H1 (cell line): ENCODE data around the gene COL2A1. TPM values are rescaled to one million over a fixed set of nuclear protein-coding genes. Genes with fewer than 3 reads are reported as not detected.

Experiments used
- CTCF ChIA-PET: fragments of 300-600 bp; sonication (Branson Sonifier 250); formaldehyde crosslinking; loops from one replicate; lab custom pipeline; 2021; ENCODE audit not compliant: partially characterized antibody; lab: Charles Lee
- POLR2A ChIA-PET: fragments of 300-600 bp; sonication (Branson Sonifier 250); formaldehyde crosslinking; loops from one replicate; lab custom pipeline; 2021; ENCODE audit warnings: inconsistent platforms; ENCODE audit not compliant: partially characterized antibody; lab: Charles Lee
- DNase-seq, 2 experiments: peaks; one replicate each; pipeline versions ENCODE4 v3.0.0 to v3.0.0-alpha.2; 2010 to 2022; ENCODE audit warnings: low spot score in 2 of 2, low read depth in 1 of 2, mixed read lengths in 1 of 2
- FAIRE-seq: peaks from 2 replicates; lab custom pipeline; 2011; peaks lifted over from hg19 to GRCh38; lab: Jason Lieb, UNC
- H2AFZ ChIP-seq: 2 replicates; pipeline ENCODE4 v1.8.1; 2012; ENCODE audit warnings: low read length, inconsistent platforms
- H2AK5ac ChIP-seq: 2 replicates; pipeline ENCODE4 v1.6.1; 2013; ENCODE audit warnings: low read depth, low read length
- H2BK120ac ChIP-seq: replicated peaks from 2 replicates; pipeline ENCODE3; 2013; ENCODE audit warnings: low read depth, low read length, inconsistent platforms
- H2BK12ac ChIP-seq: 2 replicates; pipeline ENCODE4 v1.6.1; 2013; ENCODE audit warnings: low read depth, low read length
- H2BK15ac ChIP-seq: 2 replicates; pipeline ENCODE4 v1.6.1; 2013; ENCODE audit warnings: low read length
- H2BK20ac ChIP-seq: 2 replicates; pipeline ENCODE4 v1.6.1; 2013; ENCODE audit warnings: low read length
- H2BK5ac ChIP-seq: 2 replicates; pipeline ENCODE4 v1.6.1; 2013; ENCODE audit warnings: low read depth, low read length
- H3K14ac ChIP-seq: 2 replicates; pipeline ENCODE4 v1.6.1; 2013; ENCODE audit warnings: inconsistent platforms; ENCODE audit not compliant: insufficient read length
- H3K18ac ChIP-seq: 2 replicates; pipeline ENCODE4 v1.6.1; 2013; ENCODE audit warnings: low read length; ENCODE audit errors: extremely low read depth
- H3K23ac ChIP-seq: 2 replicates; pipeline ENCODE4 v1.6.1; 2013; ENCODE audit warnings: inconsistent platforms; ENCODE audit not compliant: insufficient read length
- H3K23me2 ChIP-seq: 2 replicates; pipeline ENCODE4 v1.6.1; 2013; ENCODE audit warnings: low read depth, low read length
- H3K27ac ChIP-seq: 2 replicates; pipeline ENCODE4 v1.6.1; 2011; ENCODE audit warnings: low read depth, low read length, inconsistent platforms
- H3K27me3 ChIP-seq, 4 experiments: replicated peaks in 1 of 4; 1 replicate in 1 of 4; 2 replicates in 3 of 4; pipeline versions ENCODE4 v1.6.1 to v1.8.1; 2011 to 2013; ENCODE audit warnings: low read length in 3 of 4, mild to moderate bottlenecking in 3 of 4, inconsistent platforms in 2 of 4, mixed read lengths in 2 of 4, moderate library complexity in 1 of 4; ENCODE audit not compliant: control insufficient read depth in 3 of 4, insufficient read depth in 3 of 4; ENCODE audit errors: extremely low read depth in 1 of 4
- H3K36me3 ChIP-seq, 4 experiments: 2 replicates each; pipeline versions ENCODE4 v1.6.1 to v1.8.1; 2011 to 2013; ENCODE audit warnings: mild to moderate bottlenecking in 4 of 4, low read length in 3 of 4, moderate library complexity in 2 of 4, control low read depth in 1 of 4, inconsistent platforms in 1 of 4; ENCODE audit not compliant: insufficient read depth in 4 of 4, control insufficient read depth in 2 of 4
- H3K4ac ChIP-seq: replicated peaks from 2 replicates; pipeline ENCODE3; 2013; ENCODE audit warnings: low read length, low read depth, mixed read lengths, inconsistent platforms; ENCODE audit not compliant: insufficient read length
- H3K4me1 ChIP-seq, 4 experiments: replicated peaks in 1 of 4; 1 replicate in 1 of 4; 2 replicates in 3 of 4; pipeline versions ENCODE4 v1.6.1 to v1.8.1; 2011 to 2013; ENCODE audit warnings: low read length in 3 of 4, inconsistent platforms in 2 of 4, mixed read lengths in 1 of 4; ENCODE audit not compliant: insufficient read depth in 4 of 4, control insufficient read depth in 3 of 4
- H3K4me2 ChIP-seq, 2 experiments: 2 replicates each; pipeline versions ENCODE4 v1.6.1 to v1.8.1; 2011 to 2013; ENCODE audit warnings: low read depth in 2 of 2, low read length in 2 of 2, control low read depth in 1 of 2, inconsistent platforms in 1 of 2, mild to moderate bottlenecking in 1 of 2; ENCODE audit not compliant: insufficient read depth in 1 of 2
- H3K4me3 ChIP-seq, 4 experiments: fragments of 200-600, 300-600 bp in 1 of 4; sonication (generic), shearing (Covaris generic), sonication (Bioruptor Twin) in 1 of 4; 2 replicates each; pipeline versions ENCODE4 v1.5.1 to v1.8.1; 2011 to 2016; ENCODE audit warnings: low read length in 4 of 4, low read depth in 3 of 4, control low read depth in 2 of 4, inconsistent platforms in 2 of 4, mild to moderate bottlenecking in 2 of 4, mixed read lengths in 1 of 4, moderate library complexity in 1 of 4; ENCODE audit not compliant: insufficient read depth in 2 of 4; ENCODE audit errors: extremely low read depth in 1 of 4
- H3K56ac ChIP-seq: replicated peaks from 2 replicates; pipeline ENCODE3; 2013; ENCODE audit warnings: low read depth, mild to moderate bottlenecking, mixed read lengths, low read length, inconsistent platforms; ENCODE audit not compliant: insufficient read length
- H3K79me1 ChIP-seq: 2 replicates; pipeline ENCODE4 v1.6.1; 2013; ENCODE audit warnings: low read depth, low read length, control low read depth
- H3K79me2 ChIP-seq, 2 experiments: 2 replicates each; pipeline versions ENCODE4 v1.6.1 to v1.8.1; 2012 to 2013; ENCODE audit warnings: low read length in 2 of 2, mild to moderate bottlenecking in 2 of 2, inconsistent platforms in 1 of 2; ENCODE audit not compliant: insufficient read depth in 2 of 2, control insufficient read depth in 1 of 2
- H3K9ac ChIP-seq, 4 experiments: replicated peaks in 1 of 4; 1 replicate in 1 of 4; 2 replicates in 3 of 4; pipeline versions ENCODE4 v1.6.1 to v1.8.1; 2011 to 2013; ENCODE audit warnings: low read depth in 3 of 4, low read length in 3 of 4, control low read depth in 2 of 4, mild to moderate bottlenecking in 2 of 4, moderate library complexity in 2 of 4, inconsistent platforms in 1 of 4; ENCODE audit errors: extremely low read depth in 1 of 4
- H3K9me3 ChIP-seq, 2 experiments: 2 replicates each; pipeline versions ENCODE4 v1.6.1 to v1.8.1; 2012 to 2013; ENCODE audit warnings: mild to moderate bottlenecking in 2 of 2, moderate library complexity in 2 of 2, control low read depth in 1 of 2, inconsistent platforms in 1 of 2, low read depth in 1 of 2, low read length in 1 of 2, mixed read lengths in 1 of 2; ENCODE audit not compliant: insufficient read depth in 2 of 2
- H4K20me1 ChIP-seq, 2 experiments: replicated peaks in 1 of 2; 2 replicates each; pipeline versions ENCODE3 to v1.8.1; 2011 to 2013; ENCODE audit warnings: inconsistent platforms in 2 of 2, low read length in 2 of 2, mild to moderate bottlenecking in 1 of 2; ENCODE audit not compliant: insufficient read depth in 2 of 2, control insufficient read depth in 1 of 2
- H4K5ac ChIP-seq: 2 replicates; pipeline ENCODE4 v1.6.1; 2013; ENCODE audit warnings: low read length, low read depth, mixed read lengths, inconsistent platforms; ENCODE audit not compliant: insufficient read length
- H4K8ac ChIP-seq: 2 replicates; pipeline ENCODE4 v1.8.0; 2013; ENCODE audit warnings: mild to moderate bottlenecking, moderate library complexity, low read length, inconsistent platforms; ENCODE audit not compliant: insufficient read depth; ENCODE audit errors: extremely low read depth
- H4K91ac ChIP-seq: replicated peaks from 2 replicates; pipeline ENCODE3; 2013; ENCODE audit warnings: low read length, mixed read lengths, inconsistent platforms; ENCODE audit not compliant: insufficient read length
- EP300 ChIP-seq, 2 experiments: IDR thresholded peaks; 1 replicate in 1 of 2; 2 replicates in 1 of 2; pipeline ENCODE4 v1.6.1; 2011 to 2012; ENCODE audit warnings: low read depth in 2 of 2, low read length in 2 of 2, mild to moderate bottlenecking in 2 of 2, borderline replicate concordance in 1 of 2, inconsistent platforms in 1 of 2, moderate library complexity in 1 of 2
- FOSL1 ChIP-seq: IDR thresholded peaks from 2 replicates; pipeline ENCODE4 v1.6.1; 2011; ENCODE audit warnings: mild to moderate bottlenecking, low read depth, low read length, moderate library complexity; ENCODE audit not compliant: insufficient read depth
- HDAC6 ChIP-seq: IDR thresholded peaks from one replicate; pipeline ENCODE4 v1.7.1; 2012; ENCODE audit warnings: low read depth, mild to moderate bottlenecking, inconsistent platforms, low read length, moderate library complexity
- JUN ChIP-seq: IDR thresholded peaks from 2 replicates; pipeline ENCODE4 v1.6.1; 2011; ENCODE audit warnings: low read depth, mild to moderate bottlenecking, improper control_type of control experiment, low read length
- NRF1 ChIP-seq: IDR thresholded peaks from 2 replicates; pipeline ENCODE4 v1.6.1; 2011; ENCODE audit warnings: mild to moderate bottlenecking, low read depth, low read length, improper control_type of control experiment
- RAD21 ChIP-seq, 2 experiments: IDR thresholded peaks in 1 of 2; conservative IDR thresholded peaks in 1 of 2; 2 replicates each; pipeline ENCODE4 v1.6.1; 2011; ENCODE audit warnings: low read depth in 2 of 2, low read length in 2 of 2, improper control_type of control experiment in 1 of 2, inconsistent platforms in 1 of 2, mild to moderate bottlenecking in 1 of 2, moderate library complexity in 1 of 2
- RNF2 ChIP-seq: fragments of 200-900, 300-1000 bp; sonication (generic); IDR thresholded peaks from 2 replicates; pipeline ENCODE4 v1.7.1; 2016; ENCODE audit warnings: borderline replicate concordance, low read depth, mild to moderate bottlenecking, antibody characterized with exemption, low read length; ENCODE audit not compliant: poor library complexity, severe bottlenecking; ENCODE audit errors: missing control alignments
- SIRT6 ChIP-seq: IDR thresholded peaks from one replicate; pipeline ENCODE4 v1.7.1; 2012; ENCODE audit warnings: low read length, inconsistent platforms
- SP1 ChIP-seq: IDR thresholded peaks from 2 replicates; pipeline ENCODE4 v1.6.1; 2011; ENCODE audit warnings: low read depth, low read length
- TCF12 ChIP-seq: IDR thresholded peaks from 2 replicates; pipeline ENCODE4 v1.6.1; 2011; ENCODE audit warnings: low read depth, mild to moderate bottlenecking, low read length
- WGBS, 2 experiments: shearing (Covaris generic) in 1 of 2; methylation state at CpG; one replicate each; pipeline versions ENCODE4 v1.1.6 to v1.1.7; 2013 to 2015; ENCODE audit warnings: low lambda C conversion rate in 2 of 2, mixed read lengths in 2 of 2, inconsistent platforms in 1 of 2, low coverage in 1 of 2, missing lambda C conversion rate in 1 of 2; ENCODE audit not compliant: insufficient replicate concordance in 2 of 2, insufficient coverage in 1 of 2, insufficient read length in 1 of 2; ENCODE audit errors: extremely low coverage in 1 of 2, missing lambda C conversion rate in 1 of 2; 5-methylcytosine and 5-hydroxymethylcytosine counted together
- polyA plus RNA-seq, 7 experiments: library from polyadenylated mRNA; depleted of rRNA in 3 of 7; stranded (reverse) in 5 of 7; unstranded in 2 of 7; fragments of >200 nt in 5 of 7; fragments of 200-250 nt in 2 of 7; gene quantifications; 1 replicate in 5 of 7; 2 replicates in 1 of 7; 4 replicates in 1 of 7; pipeline versions ENCODE4 v1.2.1 to v1.2.3, GENCODE V29; 2011 to 2013; ENCODE audit warnings: missing spikeins in 2 of 7, mixed read lengths in 2 of 7
- total RNA-seq: library from RNA; stranded (reverse); fragmentation: NEBNext Ultra II Directional; extraction: Animal tissue kit (Norgen Biotek cat#: 25700); gene quantifications from 2 replicates; pipeline ENCODE4 v1.2.1, GENCODE V29; 2021

COL2A1 gene
- total and polyA plus RNA-seq, 2 of the 8 experiments (the other 6 are each of a cell fraction or from before 2014, with no cell fraction given): 4.2 to 14.6 TPM

GRCh38 chr12:47991106-47992061 lies 12.9 kb downstream of the COL2A1 start:
- no peak for DNase-seq
- no peak overlapping the region for H2BK5ac ChIP-seq
- WGBS, 2 experiments: 84% methylated on average over 13 of the region's 13 CpGs; no CpG with 5 or more reads in 1 of the 2 experiments
- H3K79me1 ChIP-seq: no peaks in the 10 kb centered on the region
- no peak overlapping the region for H2BK15ac ChIP-seq
- H3K36me3 ChIP-seq: no peaks in the 10 kb centered on the region
- H3K27me3 ChIP-seq: peaks cover 0 to 29% (median 9%) of the 10 kb centered on the region in 4 experiments; a peak in 6 of 7 replicates
- no peak overlapping the region for H3K56ac ChIP-seq
- H3K79me2 ChIP-seq: no peaks in the 10 kb centered on the region
- no peak overlapping the region for H4K91ac ChIP-seq
- H4K8ac ChIP-seq: no peak overlapping the region
- CTCF ChIA-PET: interaction anchor here (0.7 to 2.6 kb wide), 11 partner anchors 8 to 172 kb away, joined by 3 to 9 read pairs (median 4); partner anchors contain the start of genes HDAC7 and TMEM106C
- H3K9ac ChIP-seq: no peak overlapping the region
- no peak overlapping the region for H2BK20ac ChIP-seq
- no peak overlapping the region for H3K23ac ChIP-seq
- H4K5ac ChIP-seq: no peak overlapping the region
- no peak overlapping the region for H3K4me3 ChIP-seq
- no peak overlapping the region for H3K4me2 ChIP-seq
- H2AK5ac ChIP-seq: no peak overlapping the region
- no peaks in the 10 kb centered on the region; the same call in 1 of the 2 replicates for H3K23me2 ChIP-seq
- H2BK12ac ChIP-seq: no peak overlapping the region
- no peak overlapping the region for H3K27ac ChIP-seq
- H4K20me1 ChIP-seq: peaks cover 0 to 2% of the 10 kb centered on the region in 2 experiments
- H3K4ac ChIP-seq: no peak overlapping the region
- FAIRE-seq: no peak
- no peak overlapping the region for H2AFZ ChIP-seq
- POLR2A ChIA-PET: interaction anchor here (0.7 to 1.2 kb wide), 2 partner anchors 8 to 128 kb away, joined by 3 to 4 read pairs; partner anchors contain the start of gene PFKM
- no peak overlapping the region for H3K14ac ChIP-seq
- H2BK120ac ChIP-seq: no peak overlapping the region
- no peak overlapping the region for H3K18ac ChIP-seq
- peaks cover 0 to 7% (median 3%) of the 10 kb centered on the region in 4 experiments; a peak in 4 of 7 replicates for H3K4me1 ChIP-seq
- no peaks in the 10 kb centered on the region for H3K9me3 ChIP-seq
- no peak for TF ChIP-seq NRF1
- no peak for TF ChIP-seq SIRT6
- no peak for TF ChIP-seq RNF2
- TF ChIP-seq EP300 (IDR thresholded peaks at IDR 0.05; ENCODE audit: borderline replicate concordance in 1 of 2, low read depth in 2 of 2, low read length in 2 of 2): no peak
- no peak for TF ChIP-seq RAD21 (IDR thresholded peaks at IDR 0.05 in 1 of 2, conservative IDR thresholded peaks at IDR 0.05 in 1 of 2; ENCODE audit: low read depth in 2 of 2, low read length in 2 of 2)
- TF ChIP-seq SP1: no peak
- TF ChIP-seq FOSL1: no peak
- no peak for TF ChIP-seq JUN
- no peak for TF ChIP-seq HDAC6
- TF ChIP-seq TCF12: no peak
